Liver (tissue), 9 donors: Measurements from ENCODE around the gene LILRA1. TPM values are rescaled to one million over a fixed set of nuclear protein-coding genes. Genes with fewer than 3 reads are reported as not detected.
"Not testable (repeated sequence)": the region's sequence is repeated elsewhere in the genome, so short reads cannot be mapped to it uniquely, and the experiment has no call there.

Experiments
- DNase-seq: peaks from one replicate; pipeline ENCODE4 v3.0.0-alpha.2; 2017; ENCODE audit warnings: low spot score
- H3K27ac ChIP-seq, 2 donors: one replicate each; pipeline ENCODE4 v1.7.0; 2013; ENCODE audit warnings: inconsistent platforms in 2 of 2, low read length in 2 of 2, control low read depth in 1 of 2, low read depth in 1 of 2, mild to moderate bottlenecking in 1 of 2
- H3K27me3 ChIP-seq, 4 donors: one replicate each; pipeline versions ENCODE4 v1.6.1 to v1.7.0; 2013; ENCODE audit warnings: low read length in 3 of 4, inconsistent platforms in 1 of 4, mild to moderate bottlenecking in 1 of 4, moderate library complexity in 1 of 4; ENCODE audit not compliant: control insufficient read depth in 4 of 4, insufficient read depth in 4 of 4
- H3K36me3 ChIP-seq, 4 donors: one replicate each; pipeline versions ENCODE4 v1.6.1 to v1.7.0; 2013; ENCODE audit warnings: low read length in 3 of 4, mild to moderate bottlenecking in 3 of 4, low read depth in 1 of 4, moderate library complexity in 1 of 4; ENCODE audit not compliant: control insufficient read depth in 4 of 4, insufficient read depth in 3 of 4
- H3K4me1 ChIP-seq, 4 donors: one replicate each; pipeline versions ENCODE4 v1.6.1 to v1.7.0; 2013; ENCODE audit warnings: low read length in 3 of 4, mild to moderate bottlenecking in 3 of 4, moderate library complexity in 1 of 4; ENCODE audit not compliant: control insufficient read depth in 4 of 4, insufficient read depth in 4 of 4
- H3K4me3 ChIP-seq, 3 donors: one replicate each; pipeline versions ENCODE4 v1.6.1 to v1.7.0; 2013; ENCODE audit warnings: low read length in 3 of 3, control low read depth in 1 of 3, low read depth in 1 of 3, mild to moderate bottlenecking in 1 of 3
- H3K9ac ChIP-seq, 2 donors: one replicate each; pipeline ENCODE4 v1.7.0; 2013; ENCODE audit warnings: low read length in 2 of 2, mild to moderate bottlenecking in 2 of 2, moderate library complexity in 2 of 2, control low read depth in 1 of 2, low read depth in 1 of 2
- H3K9me3 ChIP-seq, 4 donors: one replicate each; pipeline versions ENCODE4 v1.6.1 to v1.7.0; 2013; ENCODE audit warnings: low read length in 3 of 4; ENCODE audit not compliant: control insufficient read depth in 4 of 4
- FOXA1 ChIP-seq: IDR thresholded peaks from 2 replicates; pipeline ENCODE4 v1.6.1; 2016; ENCODE audit warnings: antibody characterized with exemption
- FOXA2 ChIP-seq: IDR thresholded peaks from 2 replicates; pipeline ENCODE4 v1.6.1; 2016; ENCODE audit warnings: antibody characterized with exemption
- GABPA ChIP-seq, 2 donors: IDR thresholded peaks in 1 of 2; conservative IDR thresholded peaks in 1 of 2; 2 replicates each; pipeline ENCODE4 v1.6.1; 2016; ENCODE audit warnings: antibody characterized with exemption in 2 of 2, mild to moderate bottlenecking in 1 of 2, moderate library complexity in 1 of 2
- HNF4A ChIP-seq, 2 donors: conservative IDR thresholded peaks; 2 replicates each; pipeline ENCODE4 v1.6.1; 2016; ENCODE audit warnings: antibody characterized with exemption in 2 of 2, mild to moderate bottlenecking in 2 of 2
- JUND ChIP-seq, 2 donors: IDR thresholded peaks; 2 replicates each; pipeline ENCODE4 v1.6.1; 2016; ENCODE audit warnings: antibody characterized with exemption in 2 of 2
- NR2F2 ChIP-seq: IDR thresholded peaks from 2 replicates; pipeline ENCODE4 v1.6.1; 2016; ENCODE audit warnings: antibody characterized with exemption
- RAD21 ChIP-seq, 2 donors: IDR thresholded peaks; 2 replicates each; pipeline ENCODE4 v1.6.1; 2016; ENCODE audit warnings: antibody characterized with exemption in 2 of 2, mild to moderate bottlenecking in 2 of 2
- SP1 ChIP-seq: IDR thresholded peaks from 2 replicates; pipeline ENCODE4 v1.6.1; 2018; ENCODE audit warnings: antibody characterized with exemption, mild to moderate bottlenecking
- TAF1 ChIP-seq: conservative IDR thresholded peaks from 2 replicates; pipeline ENCODE4 v1.6.1; 2016; ENCODE audit warnings: antibody characterized with exemption, mild to moderate bottlenecking
- YY1 ChIP-seq: IDR thresholded peaks from 2 replicates; pipeline ENCODE4 v1.6.1; 2016; ENCODE audit warnings: antibody characterized with exemption, mild to moderate bottlenecking
- WGBS: extraction: QIAGEN DNeasy Blood & Tissue Kit; methylation state at CpG from one replicate; pipeline ENCODE4 v1.1.7; 2013; 5-methylcytosine and 5-hydroxymethylcytosine counted together
- polyA plus RNA-seq, 2 donors: library from polyadenylated mRNA; stranded (reverse) in 1 of 2; unstranded in 1 of 2; fragments of 200-250 nt in 1 of 2; fragments of >200 nt in 1 of 2; fragmentation: Nextera tagmentation in 1 of 2; extraction: Ambion mirVana in 1 of 2; gene quantifications; one replicate each; pipeline versions ENCODE4 v1.2.1 to v1.2.3, GENCODE V29; 2013 to 2015
- total RNA-seq, 2 donors: library from RNA; depleted of rRNA; stranded (reverse); fragments of >200 nt; gene quantifications; one replicate each; pipeline ENCODE4 v1.2.3, GENCODE V29; 2014
- TF ChIP-seq, protein P1 (sequence below): fragments of 150-350 bp; IDR thresholded peaks from 2 replicates; pipeline ENCODE4 v1.5.1; 2017; ENCODE audit warnings: improper control_type of control experiment, low read depth, low read length; ENCODE audit not compliant: missing input control
- TF ChIP-seq, protein P2 (sequence below): IDR thresholded peaks from 2 replicates; pipeline ENCODE4 v1.6.1; 2016; ENCODE audit warnings: antibody characterized with exemption
- TF ChIP-seq, protein P3 (sequence below): IDR thresholded peaks from 2 replicates; pipeline ENCODE4 v1.6.1; 2016; ENCODE audit warnings: antibody characterized with exemption, mild to moderate bottlenecking
- TF ChIP-seq, protein P4 (sequence below): IDR thresholded peaks from 2 replicates; pipeline ENCODE4 v1.6.1; 2016; ENCODE audit warnings: antibody characterized with exemption
- donor health status: healthy.
- donor health status: healthy.
- donor health status: healthy.
- donor health status: healthy.
- donor health status: healthy.

Gene LILRA1
- total and polyA plus RNA-seq, 4 donors, result 0.43 to 2.1 (median 1.2) TPM

DNA sequence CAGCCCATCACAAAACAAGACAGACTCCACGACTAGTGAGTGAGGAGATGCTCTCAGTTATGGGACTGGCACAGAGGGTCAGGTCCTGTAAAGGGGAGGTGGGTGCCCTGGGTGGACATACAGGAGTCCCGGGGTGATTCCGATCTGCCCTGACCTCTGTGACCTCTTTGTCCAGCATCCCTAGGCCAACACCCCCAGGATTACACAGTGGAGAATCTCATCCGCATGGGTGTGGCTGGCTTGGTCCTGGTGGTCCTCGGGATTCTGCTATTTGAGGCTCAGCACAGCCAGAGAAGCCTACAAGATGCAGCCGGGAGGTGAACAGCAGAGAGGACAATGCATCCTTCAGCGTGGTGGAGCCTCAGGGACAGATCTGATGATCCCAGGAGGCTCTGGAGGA, 6.4 kb upstream of the LILRA1 start:
- H3K9me3 ChIP-seq, result peaks cover 0 to 2% (median under 1%) of the 10 kb centered on the region in 4 donors
- no peak for DNase-seq
- H3K27me3 ChIP-seq, result peaks cover 0 to 4% (median 0%) of the 10 kb centered on the region in 4 donors
- H3K36me3 ChIP-seq, result no peaks in the 10 kb centered on the region
- H3K9ac ChIP-seq, result no peak overlapping the region
- 64% methylated on average over 7 of the region's 7 CpGs for WGBS
- no peak overlapping the region for H3K27ac ChIP-seq
- no peaks in the 10 kb centered on the region for H3K4me1 ChIP-seq
- TF ChIP-seq, protein P1, sequence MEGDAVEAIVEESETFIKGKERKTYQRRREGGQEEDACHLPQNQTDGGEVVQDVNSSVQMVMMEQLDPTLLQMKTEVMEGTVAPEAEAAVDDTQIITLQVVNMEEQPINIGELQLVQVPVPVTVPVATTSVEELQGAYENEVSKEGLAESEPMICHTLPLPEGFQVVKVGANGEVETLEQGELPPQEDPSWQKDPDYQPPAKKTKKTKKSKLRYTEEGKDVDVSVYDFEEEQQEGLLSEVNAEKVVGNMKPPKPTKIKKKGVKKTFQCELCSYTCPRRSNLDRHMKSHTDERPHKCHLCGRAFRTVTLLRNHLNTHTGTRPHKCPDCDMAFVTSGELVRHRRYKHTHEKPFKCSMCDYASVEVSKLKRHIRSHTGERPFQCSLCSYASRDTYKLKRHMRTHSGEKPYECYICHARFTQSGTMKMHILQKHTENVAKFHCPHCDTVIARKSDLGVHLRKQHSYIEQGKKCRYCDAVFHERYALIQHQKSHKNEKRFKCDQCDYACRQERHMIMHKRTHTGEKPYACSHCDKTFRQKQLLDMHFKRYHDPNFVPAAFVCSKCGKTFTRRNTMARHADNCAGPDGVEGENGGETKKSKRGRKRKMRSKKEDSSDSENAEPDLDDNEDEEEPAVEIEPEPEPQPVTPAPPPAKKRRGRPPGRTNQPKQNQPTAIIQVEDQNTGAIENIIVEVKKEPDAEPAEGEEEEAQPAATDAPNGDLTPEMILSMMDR, result no peak
- TF ChIP-seq GABPA (IDR thresholded peaks at IDR 0.05 in 1 of 2, conservative IDR thresholded peaks at IDR 0.05 in 1 of 2), result no peak
- TF ChIP-seq HNF4A (conservative IDR thresholded peaks at IDR 0.05), result no peak
- TF ChIP-seq, protein P2, sequence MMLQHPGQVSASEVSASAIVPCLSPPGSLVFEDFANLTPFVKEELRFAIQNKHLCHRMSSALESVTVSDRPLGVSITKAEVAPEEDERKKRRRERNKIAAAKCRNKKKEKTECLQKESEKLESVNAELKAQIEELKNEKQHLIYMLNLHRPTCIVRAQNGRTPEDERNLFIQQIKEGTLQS, result no peak
- TF ChIP-seq, protein P3, sequence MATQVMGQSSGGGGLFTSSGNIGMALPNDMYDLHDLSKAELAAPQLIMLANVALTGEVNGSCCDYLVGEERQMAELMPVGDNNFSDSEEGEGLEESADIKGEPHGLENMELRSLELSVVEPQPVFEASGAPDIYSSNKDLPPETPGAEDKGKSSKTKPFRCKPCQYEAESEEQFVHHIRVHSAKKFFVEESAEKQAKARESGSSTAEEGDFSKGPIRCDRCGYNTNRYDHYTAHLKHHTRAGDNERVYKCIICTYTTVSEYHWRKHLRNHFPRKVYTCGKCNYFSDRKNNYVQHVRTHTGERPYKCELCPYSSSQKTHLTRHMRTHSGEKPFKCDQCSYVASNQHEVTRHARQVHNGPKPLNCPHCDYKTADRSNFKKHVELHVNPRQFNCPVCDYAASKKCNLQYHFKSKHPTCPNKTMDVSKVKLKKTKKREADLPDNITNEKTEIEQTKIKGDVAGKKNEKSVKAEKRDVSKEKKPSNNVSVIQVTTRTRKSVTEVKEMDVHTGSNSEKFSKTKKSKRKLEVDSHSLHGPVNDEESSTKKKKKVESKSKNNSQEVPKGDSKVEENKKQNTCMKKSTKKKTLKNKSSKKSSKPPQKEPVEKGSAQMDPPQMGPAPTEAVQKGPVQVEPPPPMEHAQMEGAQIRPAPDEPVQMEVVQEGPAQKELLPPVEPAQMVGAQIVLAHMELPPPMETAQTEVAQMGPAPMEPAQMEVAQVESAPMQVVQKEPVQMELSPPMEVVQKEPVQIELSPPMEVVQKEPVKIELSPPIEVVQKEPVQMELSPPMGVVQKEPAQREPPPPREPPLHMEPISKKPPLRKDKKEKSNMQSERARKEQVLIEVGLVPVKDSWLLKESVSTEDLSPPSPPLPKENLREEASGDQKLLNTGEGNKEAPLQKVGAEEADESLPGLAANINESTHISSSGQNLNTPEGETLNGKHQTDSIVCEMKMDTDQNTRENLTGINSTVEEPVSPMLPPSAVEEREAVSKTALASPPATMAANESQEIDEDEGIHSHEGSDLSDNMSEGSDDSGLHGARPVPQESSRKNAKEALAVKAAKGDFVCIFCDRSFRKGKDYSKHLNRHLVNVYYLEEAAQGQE, result no peak
- no peak for TF ChIP-seq FOXA1
- TF ChIP-seq JUND (IDR thresholded peaks at IDR 0.05), result no peak
- no peak for TF ChIP-seq NR2F2
- no peak for TF ChIP-seq TAF1
- TF ChIP-seq, protein P4, sequence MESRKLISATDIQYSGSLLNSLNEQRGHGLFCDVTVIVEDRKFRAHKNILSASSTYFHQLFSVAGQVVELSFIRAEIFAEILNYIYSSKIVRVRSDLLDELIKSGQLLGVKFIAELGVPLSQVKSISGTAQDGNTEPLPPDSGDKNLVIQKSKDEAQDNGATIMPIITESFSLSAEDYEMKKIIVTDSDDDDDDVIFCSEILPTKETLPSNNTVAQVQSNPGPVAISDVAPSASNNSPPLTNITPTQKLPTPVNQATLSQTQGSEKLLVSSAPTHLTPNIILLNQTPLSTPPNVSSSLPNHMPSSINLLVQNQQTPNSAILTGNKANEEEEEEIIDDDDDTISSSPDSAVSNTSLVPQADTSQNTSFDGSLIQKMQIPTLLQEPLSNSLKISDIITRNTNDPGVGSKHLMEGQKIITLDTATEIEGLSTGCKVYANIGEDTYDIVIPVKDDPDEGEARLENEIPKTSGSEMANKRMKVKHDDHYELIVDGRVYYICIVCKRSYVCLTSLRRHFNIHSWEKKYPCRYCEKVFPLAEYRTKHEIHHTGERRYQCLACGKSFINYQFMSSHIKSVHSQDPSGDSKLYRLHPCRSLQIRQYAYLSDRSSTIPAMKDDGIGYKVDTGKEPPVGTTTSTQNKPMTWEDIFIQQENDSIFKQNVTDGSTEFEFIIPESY, result no peak
- TF ChIP-seq FOXA2, result no peak
- no peak for TF ChIP-seq RAD21 (IDR thresholded peaks at IDR 0.05)
- no peak for TF ChIP-seq SP1
- TF ChIP-seq YY1, result no peak
- no peak overlapping the region for H3K4me3 ChIP-seq

DNA sequence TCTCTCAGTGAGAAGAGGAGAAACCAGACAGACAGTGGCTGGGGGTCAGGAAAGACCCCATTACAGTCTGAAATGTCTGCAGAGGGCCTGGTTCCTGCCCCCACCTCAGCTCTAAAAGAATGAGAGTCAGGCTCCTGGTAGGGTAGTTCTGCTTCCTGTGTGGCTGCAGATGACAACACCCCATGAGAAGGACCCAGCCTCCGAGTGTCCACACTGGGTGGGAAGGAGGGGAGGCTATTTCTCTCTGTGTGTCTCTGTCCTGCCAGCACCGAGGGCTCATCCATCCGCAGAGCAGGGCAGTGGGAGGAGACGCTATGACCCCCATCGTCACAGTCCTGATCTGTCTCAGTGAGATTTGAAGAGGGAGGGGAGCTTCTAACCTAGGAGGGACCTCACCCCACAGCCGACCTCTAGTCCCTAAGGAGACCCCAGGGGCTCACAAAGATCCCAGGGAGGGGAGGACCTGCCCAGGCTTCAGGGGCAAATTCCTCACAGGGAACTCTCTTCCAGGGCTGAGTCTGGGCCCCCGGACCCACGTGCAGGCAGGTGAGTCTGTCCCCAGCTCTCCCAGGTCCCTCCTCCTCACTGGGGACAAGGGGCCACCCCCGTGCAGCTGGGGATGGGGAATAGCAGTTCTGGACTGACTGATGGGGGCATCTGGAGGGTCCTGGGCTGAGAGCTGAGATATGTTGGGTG, 647 bp downstream of the LILRA1 start:
- not testable (repeated sequence) for H3K4me3 ChIP-seq, H3K36me3 ChIP-seq, H3K27ac ChIP-seq, H3K9ac ChIP-seq, H3K27me3 ChIP-seq, H3K9me3 ChIP-seq, DNase-seq, H3K4me1 ChIP-seq
- WGBS, result 62% methylated on average over 9 of the region's 9 CpGs
